Transverse colon (tissue), 4 donors: ENCODE measurements around the gene VPS4A. TPM values are rescaled to one million over a fixed set of nuclear protein-coding genes. Genes with fewer than 3 reads are reported as not detected.

Experiments used
- DNase-seq: peaks from one replicate; pipeline ENCODE4 v3.0.0-alpha.2; 2019
- H3K27ac ChIP-seq, 4 donors: fragments of 200-600 bp; sonication (generic); 2 replicates each; pipeline ENCODE4 v1.5.1; 2016 to 2018; ENCODE audit warnings: inconsistent platforms in 4 of 4
- H3K27me3 ChIP-seq: fragments of 200-600 bp; sonication (generic); 2 replicates; pipeline ENCODE4 v1.5.1; 2017; ENCODE audit warnings: inconsistent platforms
- H3K36me3 ChIP-seq, 4 donors: fragments of 200-600 bp; sonication (generic); 2 replicates each; pipeline ENCODE4 v1.5.1; 2017 to 2019; ENCODE audit warnings: inconsistent platforms in 4 of 4
- H3K4me1 ChIP-seq, 4 donors: fragments of 200-600 bp; sonication (generic); 2 replicates each; pipeline ENCODE4 v1.5.1; 2017 to 2020; ENCODE audit warnings: inconsistent platforms in 4 of 4
- H3K4me3 ChIP-seq, 4 donors: fragments of 200-600 bp; sonication (generic); 1 replicate in 1 of 4; 2 replicates in 3 of 4; pipeline versions ENCODE4 v1.5.1 to v1.6.1; 2017 to 2019; ENCODE audit warnings: inconsistent platforms in 4 of 4
- H3K9me3 ChIP-seq, 2 donors: fragments of 200-600 bp; sonication (generic); 2 replicates each; pipeline ENCODE4 v1.5.1; 2017 to 2019; ENCODE audit warnings: inconsistent platforms in 2 of 2
- EP300 ChIP-seq: sonication (generic); formaldehyde crosslinking; IDR thresholded peaks from one replicate; pipeline ENCODE4 v1.6.1; 2017; ENCODE audit warnings: antibody characterized with exemption, low read depth
- POLR2A ChIP-seq: fragments of 450-650 bp; IDR thresholded peaks from one replicate; pipeline ENCODE4 v1.6.1; 2016; ENCODE audit warnings: antibody characterized with exemption, mild to moderate bottlenecking, moderate library complexity
- POLR2AphosphoS5 ChIP-seq, 3 donors: sonication (generic); formaldehyde crosslinking; IDR thresholded peaks; one replicate each; pipeline ENCODE4 v1.6.1; 2016; ENCODE audit warnings: antibody characterized with exemption in 3 of 3
- WGBS, 2 donors: methylation state at CpG; one replicate each; pipeline ENCODE4 v1.1.5; 2018; ENCODE audit warnings: low coverage in 1 of 2; 5-methylcytosine and 5-hydroxymethylcytosine counted together
- in situ Hi-C, 4 donors: fragments of 200-750 bp; cut with MboI; loops; one replicate each; pipeline versions ENCODE4 v1.15.0 to v1.15.1; 2017; ENCODE audit warnings: low sequenced_read_pairs in 3 of 4, low pct_ligation_motif_present in 1 of 4, low pct_unique_long_range_greater_than_20kb in 1 of 4
- intact Hi-C: fragments of 100-400 bp; cut with DNase I; formaldehyde crosslinking; loops from one replicate; pipeline ENCODE4 v1.15.1; 2023; ENCODE audit warnings: low total_unique reads
- total RNA-seq, 4 donors: library from RNA; depleted of rRNA; stranded (reverse); fragments of >200 nt; gene quantifications; one replicate each; pipeline ENCODE4 v1.1.0, GENCODE V29; 2016
- TF ChIP-seq, protein P1 (sequence below), 5 experiments: fragments of 200-600 bp in 3 of 5; fragments of 450-650 bp in 2 of 5; sonication (generic) in 3 of 5; IDR thresholded peaks; 1 replicate in 2 of 5; 2 replicates in 3 of 5; pipeline ENCODE4 v1.5.1; 2016 to 2017; ENCODE audit warnings: antibody characterized with exemption in 5 of 5, inconsistent platforms in 3 of 5, mild to moderate bottlenecking in 2 of 5, moderate library complexity in 1 of 5

Gene VPS4A
- total RNA-seq, 4 donors from 2014 or later = 11.9 to 151 (median 42.7) TPM

DNA sequence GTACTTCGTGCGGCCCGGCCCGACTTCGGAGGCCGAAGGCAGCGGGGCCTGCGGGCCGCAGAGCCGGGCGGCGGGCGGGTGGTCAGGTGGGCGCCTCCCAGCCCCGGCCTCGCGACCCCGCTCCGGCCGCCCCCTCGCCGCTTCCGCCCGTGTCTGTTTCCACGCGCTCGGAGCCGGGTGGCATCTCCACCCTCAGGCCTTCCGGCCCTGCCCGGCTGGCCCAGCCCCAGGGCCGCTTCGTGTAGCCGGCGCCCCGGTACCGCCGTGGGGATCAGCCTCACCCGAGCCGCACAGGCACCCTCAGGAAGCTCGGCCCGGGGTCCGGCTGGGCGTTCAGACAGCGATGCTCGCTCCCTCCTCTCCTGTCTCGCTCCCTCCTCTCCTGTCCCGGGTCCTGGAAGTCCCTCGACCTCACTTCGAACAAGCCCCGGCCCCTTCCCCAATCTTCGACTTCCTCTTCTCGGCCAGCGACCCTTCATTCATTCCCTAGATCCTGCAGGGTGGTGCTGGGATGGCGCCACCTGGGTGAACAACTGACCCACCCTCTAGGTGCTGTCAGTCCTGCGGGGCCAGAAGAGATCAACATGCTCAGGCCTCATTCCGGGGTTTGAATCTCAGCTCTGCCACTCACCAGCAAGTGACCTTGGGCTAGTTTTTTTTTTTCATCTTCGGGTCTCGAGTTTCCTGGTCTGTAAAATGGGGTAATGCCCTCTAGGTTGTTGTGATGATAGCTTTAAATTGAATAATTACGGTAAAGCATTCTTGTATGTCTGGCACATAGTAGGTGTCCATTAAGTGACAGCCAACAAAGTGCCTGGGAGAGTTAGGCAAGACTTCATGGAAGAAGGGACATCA, 610 bp downstream of the VPS4A start:
- DNase-seq = peak; percentile 46
- in situ Hi-C loops (no loop called here), intact Hi-C loops (no loop called here)
- peaks cover 0 to 13% (median 7%) of the 10 kb centered on the region in 4 donors for H3K36me3 ChIP-seq
- H3K4me3 ChIP-seq = peak overlapping the region; percentile 83 to 98 (median 94)
- no peaks in the 10 kb centered on the region for H3K27me3 ChIP-seq
- H3K27ac ChIP-seq = peak overlapping the region; percentile 90 to 97 (median 95)
- no peaks in the 10 kb centered on the region for H3K9me3 ChIP-seq
- H3K4me1 ChIP-seq = peaks cover 11 to 21% (median 14%) of the 10 kb centered on the region in 4 donors
- TF ChIP-seq, protein P1, sequence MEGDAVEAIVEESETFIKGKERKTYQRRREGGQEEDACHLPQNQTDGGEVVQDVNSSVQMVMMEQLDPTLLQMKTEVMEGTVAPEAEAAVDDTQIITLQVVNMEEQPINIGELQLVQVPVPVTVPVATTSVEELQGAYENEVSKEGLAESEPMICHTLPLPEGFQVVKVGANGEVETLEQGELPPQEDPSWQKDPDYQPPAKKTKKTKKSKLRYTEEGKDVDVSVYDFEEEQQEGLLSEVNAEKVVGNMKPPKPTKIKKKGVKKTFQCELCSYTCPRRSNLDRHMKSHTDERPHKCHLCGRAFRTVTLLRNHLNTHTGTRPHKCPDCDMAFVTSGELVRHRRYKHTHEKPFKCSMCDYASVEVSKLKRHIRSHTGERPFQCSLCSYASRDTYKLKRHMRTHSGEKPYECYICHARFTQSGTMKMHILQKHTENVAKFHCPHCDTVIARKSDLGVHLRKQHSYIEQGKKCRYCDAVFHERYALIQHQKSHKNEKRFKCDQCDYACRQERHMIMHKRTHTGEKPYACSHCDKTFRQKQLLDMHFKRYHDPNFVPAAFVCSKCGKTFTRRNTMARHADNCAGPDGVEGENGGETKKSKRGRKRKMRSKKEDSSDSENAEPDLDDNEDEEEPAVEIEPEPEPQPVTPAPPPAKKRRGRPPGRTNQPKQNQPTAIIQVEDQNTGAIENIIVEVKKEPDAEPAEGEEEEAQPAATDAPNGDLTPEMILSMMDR (IDR thresholded peaks at IDR 0.05) = no peak
- TF ChIP-seq POLR2AphosphoS5 (IDR thresholded peaks at IDR 0.05) = no peak
- no peak for TF ChIP-seq EP300
- TF ChIP-seq POLR2A = no peak
- WGBS, 2 donors = 1 to 4% methylated on average over 14 to 35 of the region's 59 CpGs

DNA sequence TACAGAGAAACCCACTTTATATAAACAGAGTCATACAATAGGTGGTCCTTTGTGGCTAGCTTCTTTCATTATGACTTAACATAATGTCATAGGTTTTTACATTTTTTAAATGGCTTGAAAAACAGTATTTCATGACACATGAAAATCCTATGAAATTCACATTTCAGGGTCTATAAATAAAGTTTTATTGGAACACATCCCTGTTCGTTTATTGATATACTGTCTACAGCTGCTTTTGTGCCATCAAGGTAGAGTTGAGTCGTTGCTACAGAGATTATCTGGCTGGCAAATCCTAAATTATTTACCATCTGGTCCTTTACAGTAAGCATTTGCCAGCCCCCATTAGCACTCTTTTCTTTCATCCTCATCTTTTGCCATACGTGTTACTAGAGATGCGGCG, 2.3 kb downstream of the VPS4A start:
- Histone ChIP-seq H3K27me3 (no peaks in the 10 kb centered on the region), H3K27ac (no peak overlapping the region), H3K4me1 (peaks cover 11 to 21% (median 14%) of the 10 kb centered on the region in 4 donors), H3K4me3 (no peak overlapping the region), H3K36me3 (peaks cover 0 to 19% (median 10%) of the 10 kb centered on the region in 4 donors), H3K9me3 (no peaks in the 10 kb centered on the region)
- intact Hi-C loops (no loop called here), in situ Hi-C loops (no loop called here)
- 86 to 91% methylated on average over 5 of the region's 5 CpGs for WGBS, 2 donors
- DNase-seq = no peak
- TF ChIP-seq POLR2A (no peak), POLR2AphosphoS5 (IDR thresholded peaks at IDR 0.05) (no peak), EP300 (no peak)
- TF ChIP-seq, protein P1 (IDR thresholded peaks at IDR 0.05) = no peak

DNA sequence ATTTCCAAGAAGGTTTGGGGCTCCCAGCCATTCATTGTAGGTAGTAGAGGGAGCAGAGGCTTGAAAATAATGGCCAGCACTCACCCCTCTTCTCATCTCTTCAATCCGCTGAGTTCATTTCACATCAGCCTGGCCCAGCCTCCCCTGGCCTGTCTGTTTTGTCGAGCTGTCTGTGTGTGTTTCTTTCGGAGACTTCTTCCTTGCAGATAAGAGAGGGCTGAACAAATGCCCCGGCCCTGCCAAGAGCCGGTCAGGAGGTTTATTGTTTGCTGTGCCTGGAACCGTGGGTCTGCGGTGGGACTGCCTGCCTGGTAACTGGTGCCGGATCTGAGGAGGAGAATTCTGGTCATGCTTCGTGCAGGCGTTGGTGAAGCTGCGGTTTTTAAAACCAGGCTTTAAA, 3.4 kb downstream of the VPS4A start:
- intact Hi-C loops (no loop called here), in situ Hi-C loops (no loop called here)
- no peak overlapping the region for H3K27ac ChIP-seq
- no peaks in the 10 kb centered on the region for H3K27me3 ChIP-seq
- TF ChIP-seq EP300 (no peak), POLR2AphosphoS5 (IDR thresholded peaks at IDR 0.05) (no peak), POLR2A (no peak)
- TF ChIP-seq, protein P1 (IDR thresholded peaks at IDR 0.05) = no peak
- H3K9me3 ChIP-seq = no peaks in the 10 kb centered on the region
- peaks cover 11 to 21% (median 14%) of the 10 kb centered on the region in 4 donors for H3K4me1 ChIP-seq
- H3K36me3 ChIP-seq = peaks cover 0 to 29% (median 18%) of the 10 kb centered on the region in 4 donors
- no peak for DNase-seq
- no peak overlapping the region for H3K4me3 ChIP-seq
- WGBS, 2 donors = 90 to 100% methylated on average over 1 to 11 of the region's 11 CpGs

DNA sequence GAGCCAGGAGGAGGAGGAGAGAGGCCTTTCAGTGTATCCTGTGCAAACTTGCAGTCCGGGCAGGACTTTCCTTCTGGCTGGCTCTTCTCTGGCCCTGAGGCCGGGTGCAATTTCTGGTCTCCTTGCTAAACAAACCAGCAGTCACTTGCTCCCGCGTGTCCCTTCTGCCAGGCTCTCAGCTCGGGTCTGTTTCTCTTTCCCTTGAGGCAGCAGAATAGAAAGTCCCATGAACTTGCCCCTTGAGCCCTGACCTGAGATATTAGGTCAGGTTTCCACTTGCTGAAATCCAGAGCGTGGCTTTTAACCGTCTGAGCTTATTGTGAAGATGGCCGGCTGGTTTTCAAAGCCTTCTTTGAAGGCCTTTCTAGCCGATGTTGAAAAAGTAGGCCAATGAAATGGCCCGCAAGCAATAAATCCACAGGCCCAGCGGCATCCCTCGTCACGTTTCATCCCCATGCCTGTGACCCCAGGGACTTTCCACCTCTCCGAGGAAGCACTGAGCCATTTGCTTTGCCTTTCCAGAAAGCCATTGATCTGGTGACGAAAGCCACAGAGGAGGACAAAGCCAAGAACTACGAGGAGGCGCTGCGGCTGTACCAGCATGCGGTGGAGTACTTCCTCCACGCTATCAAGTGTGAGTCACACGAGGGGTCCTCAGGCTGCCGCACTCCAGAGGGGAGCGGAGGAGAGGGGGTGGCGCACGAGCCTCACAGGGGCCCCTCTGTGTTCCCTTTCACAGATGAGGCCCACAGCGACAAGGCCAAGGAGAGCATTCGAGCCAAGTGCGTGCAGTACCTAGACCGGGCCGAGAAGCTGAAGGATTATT, 4.5 kb downstream of the VPS4A start:
- Histone ChIP-seq H3K27me3 (no peaks in the 10 kb centered on the region), H3K4me3 (no peak overlapping the region), H3K9me3 (no peaks in the 10 kb centered on the region), H3K27ac (no peak overlapping the region), H3K4me1 (peaks cover 9 to 17% (median 11%) of the 10 kb centered on the region in 4 donors), H3K36me3 (peaks cover 0 to 41% (median 24%) of the 10 kb centered on the region in 4 donors)
- TF ChIP-seq EP300 (no peak), POLR2A (no peak)
- TF ChIP-seq, protein P1 (IDR thresholded peaks at IDR 0.05) = no peak
- DNase-seq = no peak
- 94% methylated on average over 30 of the region's 30 CpGs; no CpG with 5 or more reads in 1 of the 2 donors for WGBS, 2 donors
- in situ Hi-C loops (no loop called here), intact Hi-C loops (no loop called here)
